ENCODE data around the gene CEP126. TPM values are rescaled to one million over a fixed set of nuclear protein-coding genes. Genes with fewer than 3 reads are reported as not detected.

Gene CEP126
- polyA plus RNA-seq, 1 experiment: 3.7 TPM

DNA sequence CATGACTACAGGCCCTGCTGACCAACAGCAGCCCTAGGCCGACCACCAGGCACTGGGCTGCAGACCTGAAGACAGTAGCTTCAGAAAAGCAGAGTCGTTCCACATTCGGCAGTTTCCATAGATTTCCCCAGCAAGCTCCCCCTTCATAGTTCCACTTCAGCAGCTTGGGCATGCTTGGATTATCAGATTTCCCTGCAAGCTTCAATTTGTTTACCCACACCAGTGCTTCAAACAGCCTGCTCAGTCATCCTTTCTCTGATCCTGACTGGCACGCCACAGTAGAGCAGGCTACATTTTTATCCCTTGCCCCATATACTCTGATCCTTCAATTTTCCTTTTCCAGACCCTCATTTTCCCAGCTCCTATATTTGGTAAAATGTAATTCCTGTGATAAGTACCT, 81.3 kb downstream of the CEP126 start:
- DNase-seq (ENCODE audit: low read depth, low spot score): no peak
- POLR2A ChIA-PET: no interaction called here
- TF ChIP-seq, protein P1, sequence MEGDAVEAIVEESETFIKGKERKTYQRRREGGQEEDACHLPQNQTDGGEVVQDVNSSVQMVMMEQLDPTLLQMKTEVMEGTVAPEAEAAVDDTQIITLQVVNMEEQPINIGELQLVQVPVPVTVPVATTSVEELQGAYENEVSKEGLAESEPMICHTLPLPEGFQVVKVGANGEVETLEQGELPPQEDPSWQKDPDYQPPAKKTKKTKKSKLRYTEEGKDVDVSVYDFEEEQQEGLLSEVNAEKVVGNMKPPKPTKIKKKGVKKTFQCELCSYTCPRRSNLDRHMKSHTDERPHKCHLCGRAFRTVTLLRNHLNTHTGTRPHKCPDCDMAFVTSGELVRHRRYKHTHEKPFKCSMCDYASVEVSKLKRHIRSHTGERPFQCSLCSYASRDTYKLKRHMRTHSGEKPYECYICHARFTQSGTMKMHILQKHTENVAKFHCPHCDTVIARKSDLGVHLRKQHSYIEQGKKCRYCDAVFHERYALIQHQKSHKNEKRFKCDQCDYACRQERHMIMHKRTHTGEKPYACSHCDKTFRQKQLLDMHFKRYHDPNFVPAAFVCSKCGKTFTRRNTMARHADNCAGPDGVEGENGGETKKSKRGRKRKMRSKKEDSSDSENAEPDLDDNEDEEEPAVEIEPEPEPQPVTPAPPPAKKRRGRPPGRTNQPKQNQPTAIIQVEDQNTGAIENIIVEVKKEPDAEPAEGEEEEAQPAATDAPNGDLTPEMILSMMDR (IDR thresholded peaks at IDR 0.05; ENCODE audit: low read depth, low read length): no peak
- no peaks in the 10 kb centered on the region for H3K27me3 ChIP-seq (ENCODE audit: control insufficient read depth, insufficient read depth, low read length)
- no peak overlapping the region for H3K27ac ChIP-seq (ENCODE audit: low read depth, low read length)
- H3K4me3 ChIP-seq (ENCODE audit: low read depth, low read length): no peak overlapping the region
- CTCF ChIA-PET: interaction anchor here (0.6 to 4.4 kb wide), 2 partner anchors 11 to 65 kb away, joined by 3 to 27 read pairs; no protein-coding TSS in a partner anchor
- H3K9me3 ChIP-seq (ENCODE audit: control insufficient read depth, insufficient read depth, low read length): no peaks in the 10 kb centered on the region

DNA sequence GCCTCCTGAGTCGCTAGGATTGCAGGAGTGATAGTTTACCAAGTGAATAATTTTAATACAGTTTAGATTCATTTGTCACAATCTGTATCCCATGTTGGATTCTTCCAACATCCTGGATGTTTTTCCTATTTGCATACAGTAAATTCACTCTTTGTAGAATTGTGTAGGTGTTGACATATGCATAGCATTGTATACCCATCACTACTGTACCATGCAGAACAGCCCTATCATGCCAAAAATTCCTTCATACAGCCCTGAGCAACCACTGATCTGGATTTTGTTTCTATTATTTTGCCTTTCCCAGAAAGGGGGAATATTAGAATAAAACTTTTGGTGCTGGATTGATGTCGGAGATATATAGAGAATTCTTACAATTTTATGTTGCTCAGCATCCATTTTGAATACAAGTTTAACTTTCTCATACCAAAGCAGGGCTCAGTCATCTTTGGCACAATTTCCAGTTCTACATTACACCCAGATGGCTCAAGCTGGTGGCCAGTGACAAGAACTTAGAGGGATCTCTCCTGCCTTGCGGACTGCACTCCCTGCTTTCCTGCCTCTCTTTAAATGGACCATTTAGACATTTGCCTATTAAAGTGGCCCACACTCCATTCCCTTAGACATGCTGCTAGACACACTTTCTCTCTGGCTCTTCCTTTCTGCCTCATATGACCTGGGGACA, 87.0 kb downstream of the CEP126 start:
- ChIA-PET POLR2A (no interaction called here), CTCF (no interaction called here)

DNA sequence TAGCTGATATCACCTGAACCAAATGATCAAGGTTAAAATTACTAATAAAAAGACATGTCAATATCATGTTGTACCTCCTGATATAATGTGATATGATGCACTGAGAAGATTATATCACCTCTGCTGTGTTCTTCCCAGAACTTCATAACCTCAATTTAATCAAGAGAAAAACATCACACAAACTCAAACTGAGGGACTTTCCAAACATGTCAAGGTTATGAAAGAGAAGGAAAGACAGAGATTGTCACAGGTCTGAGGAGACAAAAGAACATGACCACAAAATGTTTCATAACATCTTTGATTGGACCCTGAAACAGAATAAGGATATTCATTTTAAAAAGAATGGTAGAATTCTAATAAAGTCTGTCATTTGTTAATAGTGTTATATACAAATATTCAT, 89.4 kb downstream of the CEP126 start:
- ChIA-PET CTCF (interaction anchor here (1.1 kb wide), 1 partner anchor 143 kb away, joined by 5 read pairs; no protein-coding TSS in a partner anchor), POLR2A (no interaction called here)
- Histone ChIP-seq H3K27me3 (ENCODE audit: control insufficient read depth, insufficient read depth, low read length) (no peaks in the 10 kb centered on the region), H3K27ac (ENCODE audit: low read depth, low read length) (no peak overlapping the region), H3K4me3 (ENCODE audit: low read depth, low read length) (no peak overlapping the region), H3K9me3 (ENCODE audit: control insufficient read depth, insufficient read depth, low read length) (no peaks in the 10 kb centered on the region)
- TF ChIP-seq, protein P1 (IDR thresholded peaks at IDR 0.05; ENCODE audit: low read depth, low read length): no peak
- DNase-seq (ENCODE audit: low read depth, low spot score): no peak

More for the DNA sequence above, 87.0 kb downstream of the CEP126 start:
- TF ChIP-seq, protein P1 (IDR thresholded peaks at IDR 0.05; ENCODE audit: low read depth, low read length): no peak
- Histone ChIP-seq H3K27ac (ENCODE audit: low read depth, low read length) (no peak overlapping the region), H3K9me3 (ENCODE audit: control insufficient read depth, insufficient read depth, low read length) (no peaks in the 10 kb centered on the region), H3K27me3 (ENCODE audit: control insufficient read depth, insufficient read depth, low read length) (no peaks in the 10 kb centered on the region), H3K4me3 (ENCODE audit: low read depth, low read length) (no peak overlapping the region)
- no peak for DNase-seq (ENCODE audit: low read depth, low spot score)

DNA sequence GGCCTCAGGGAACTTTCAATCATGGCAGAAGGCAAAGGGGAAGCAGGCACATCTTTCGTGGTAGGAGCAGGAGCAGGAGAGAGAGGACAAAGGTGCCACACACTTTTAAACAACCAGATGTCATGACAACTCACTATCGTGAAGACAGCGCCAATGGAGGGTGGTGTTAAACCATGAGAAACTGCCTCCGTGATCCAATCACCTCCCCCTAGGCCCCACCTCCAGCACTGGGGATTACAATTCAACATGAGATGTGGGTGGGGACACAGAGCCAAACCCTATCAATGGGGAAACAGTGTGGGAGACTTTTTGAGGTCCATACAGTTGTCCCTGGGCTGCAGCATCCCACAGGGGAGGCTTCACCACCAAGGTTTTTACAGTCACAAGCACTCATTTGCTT, 90.5 kb downstream of the CEP126 start:
- H3K27me3 ChIP-seq (ENCODE audit: control insufficient read depth, insufficient read depth, low read length): no peaks in the 10 kb centered on the region
- CTCF ChIA-PET: interaction anchor here (0.6 to 6.3 kb wide), 5 partner anchors 100 to 550 kb away, joined by 3 to 370 read pairs (median 22); no protein-coding TSS in a partner anchor
- no peak overlapping the region for H3K4me3 ChIP-seq (ENCODE audit: low read depth, low read length)
- no peak overlapping the region for H3K27ac ChIP-seq (ENCODE audit: low read depth, low read length)
- no peaks in the 10 kb centered on the region for H3K9me3 ChIP-seq (ENCODE audit: control insufficient read depth, insufficient read depth, low read length)
- no peak for DNase-seq (ENCODE audit: low read depth, low spot score)
- TF ChIP-seq, protein P1 (IDR thresholded peaks at IDR 0.05; ENCODE audit: low read depth, low read length): no peak
- POLR2A ChIA-PET: no interaction called here

DNA sequence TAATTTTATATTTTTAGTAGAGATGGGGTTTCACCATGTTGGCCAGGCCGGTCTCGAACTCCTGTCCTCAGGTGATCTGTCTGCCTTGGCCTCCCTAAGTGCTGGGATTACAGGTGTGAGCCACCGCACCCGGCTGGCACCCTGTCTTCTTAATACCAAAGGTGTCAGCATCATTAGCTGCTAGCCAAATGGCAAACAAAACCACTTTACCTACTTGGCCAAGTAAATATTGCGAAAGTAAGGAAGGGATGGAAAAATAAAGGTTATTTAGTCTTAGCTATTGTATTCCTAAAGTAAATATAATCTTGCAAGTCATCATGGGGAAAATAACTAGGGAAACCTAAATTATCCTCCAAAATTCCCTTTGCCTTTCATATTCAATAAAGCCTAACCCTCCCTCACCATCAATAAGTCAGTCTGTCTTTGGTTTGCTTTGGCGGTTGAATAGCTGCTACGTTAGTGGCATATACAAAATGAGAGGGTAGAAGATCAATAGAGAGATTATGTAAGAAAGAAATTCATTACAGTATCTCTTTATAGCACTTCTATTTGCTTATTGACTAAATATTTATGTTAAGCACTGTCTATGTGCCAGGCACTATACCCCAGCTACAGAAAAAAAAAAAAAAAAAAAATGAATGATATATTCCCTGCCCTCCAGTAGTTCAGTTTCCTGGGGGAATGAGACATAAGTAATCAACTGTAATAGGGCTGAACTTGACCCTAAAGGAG, 92.2 kb downstream of the CEP126 start:
- DNase-seq (ENCODE audit: low read depth, low spot score): no peak
- no peaks in the 10 kb centered on the region for H3K27me3 ChIP-seq (ENCODE audit: control insufficient read depth, insufficient read depth, low read length)
- H3K27ac ChIP-seq (ENCODE audit: low read depth, low read length): no peak overlapping the region
- TF ChIP-seq, protein P1 (IDR thresholded peaks at IDR 0.05; ENCODE audit: low read depth, low read length): no peak
- CTCF ChIA-PET: interaction anchor here (0.5 to 6.3 kb wide), 51 partner anchors 10 to 660 kb away, joined by 3 to 370 read pairs (median 4); partner anchors contain the start of genes CEP126 and CFAP300
- no peaks in the 10 kb centered on the region for H3K9me3 ChIP-seq (ENCODE audit: control insufficient read depth, insufficient read depth, low read length)
- no peak overlapping the region for H3K4me3 ChIP-seq (ENCODE audit: low read depth, low read length)
- POLR2A ChIA-PET: interaction anchor here (1.0 to 1.7 kb wide), 4 partner anchors 92 to 425 kb away, joined by 3 to 5 read pairs (median 4); partner anchors contain the start of gene CEP126
